ENCODE measurements around the gene FLG2. TPM values are rescaled to one million over a fixed set of nuclear protein-coding genes. Genes with fewer than 3 reads are reported as not detected.

FLG2 gene
- total RNA-seq, 1 donor from 2014 or later: not detected

DNA sequence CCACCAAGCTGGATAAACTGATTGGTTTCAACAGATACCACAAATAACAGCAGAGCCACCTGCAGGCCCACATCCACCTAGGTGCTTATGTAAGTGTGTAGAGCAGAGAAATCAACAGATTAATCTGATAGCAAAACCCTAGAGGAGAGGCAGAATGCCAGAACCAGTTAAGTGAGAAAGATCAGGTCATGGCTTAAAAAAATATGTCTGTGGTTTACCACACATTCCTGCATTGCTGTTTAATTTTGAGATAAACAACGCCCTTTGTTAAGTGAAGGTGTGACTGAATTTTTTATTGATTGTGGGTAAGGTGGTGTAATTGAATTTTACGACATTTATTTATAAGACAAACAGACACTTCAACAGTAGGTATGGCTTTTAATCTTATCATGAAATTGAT lies 33.1 kb upstream of the FLG2 start:
- ATAC-seq: peak; percentile 35 to 42
- Histone ChIP-seq H3K4me1 (no peaks in the 10 kb centered on the region), H3K4me3 (no peak overlapping the region), H3K27ac (no peak overlapping the region), H3K9me3 (no peaks in the 10 kb centered on the region), H3K36me3 (no peaks in the 10 kb centered on the region), H3K27me3 (ENCODE audit: low read depth) (no peaks in the 10 kb centered on the region)
- TF ChIP-seq, protein P1, sequence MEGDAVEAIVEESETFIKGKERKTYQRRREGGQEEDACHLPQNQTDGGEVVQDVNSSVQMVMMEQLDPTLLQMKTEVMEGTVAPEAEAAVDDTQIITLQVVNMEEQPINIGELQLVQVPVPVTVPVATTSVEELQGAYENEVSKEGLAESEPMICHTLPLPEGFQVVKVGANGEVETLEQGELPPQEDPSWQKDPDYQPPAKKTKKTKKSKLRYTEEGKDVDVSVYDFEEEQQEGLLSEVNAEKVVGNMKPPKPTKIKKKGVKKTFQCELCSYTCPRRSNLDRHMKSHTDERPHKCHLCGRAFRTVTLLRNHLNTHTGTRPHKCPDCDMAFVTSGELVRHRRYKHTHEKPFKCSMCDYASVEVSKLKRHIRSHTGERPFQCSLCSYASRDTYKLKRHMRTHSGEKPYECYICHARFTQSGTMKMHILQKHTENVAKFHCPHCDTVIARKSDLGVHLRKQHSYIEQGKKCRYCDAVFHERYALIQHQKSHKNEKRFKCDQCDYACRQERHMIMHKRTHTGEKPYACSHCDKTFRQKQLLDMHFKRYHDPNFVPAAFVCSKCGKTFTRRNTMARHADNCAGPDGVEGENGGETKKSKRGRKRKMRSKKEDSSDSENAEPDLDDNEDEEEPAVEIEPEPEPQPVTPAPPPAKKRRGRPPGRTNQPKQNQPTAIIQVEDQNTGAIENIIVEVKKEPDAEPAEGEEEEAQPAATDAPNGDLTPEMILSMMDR (IDR thresholded peaks at IDR 0.05): no peak
- intact Hi-C loops (cut with DNase I): no loop called here
- DNase-seq: no peak

DNA sequence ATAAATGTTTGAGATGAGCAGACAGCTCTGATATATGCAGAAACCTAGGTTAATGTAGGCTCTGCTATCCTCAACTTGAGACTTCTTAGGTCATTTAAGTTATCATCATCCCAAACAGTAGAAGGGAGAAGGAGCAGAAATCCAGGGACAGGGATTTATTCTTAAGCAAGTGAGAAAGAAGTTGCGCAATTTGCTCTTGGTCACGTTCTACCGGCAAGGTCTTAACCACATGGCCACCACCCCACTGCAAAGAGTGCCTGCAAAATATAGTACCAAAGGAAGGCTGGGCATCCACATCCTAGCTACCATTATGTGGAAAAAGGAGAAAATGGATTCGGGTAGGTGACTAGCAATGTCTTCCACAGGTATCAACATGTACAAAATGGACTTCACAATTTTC lies 29.1 kb upstream of the FLG2 start:
- intact Hi-C loops (cut with DNase I): no loop called here
- Histone ChIP-seq H3K4me3 (no peak overlapping the region), H3K27me3 (ENCODE audit: low read depth) (no peaks in the 10 kb centered on the region), H3K36me3 (no peaks in the 10 kb centered on the region), H3K27ac (no peak overlapping the region), H3K4me1 (no peaks in the 10 kb centered on the region), H3K9me3 (no peaks in the 10 kb centered on the region)
- no peak for ATAC-seq
- no peak for DNase-seq
- TF ChIP-seq, protein P1 (IDR thresholded peaks at IDR 0.05): no peak

DNA sequence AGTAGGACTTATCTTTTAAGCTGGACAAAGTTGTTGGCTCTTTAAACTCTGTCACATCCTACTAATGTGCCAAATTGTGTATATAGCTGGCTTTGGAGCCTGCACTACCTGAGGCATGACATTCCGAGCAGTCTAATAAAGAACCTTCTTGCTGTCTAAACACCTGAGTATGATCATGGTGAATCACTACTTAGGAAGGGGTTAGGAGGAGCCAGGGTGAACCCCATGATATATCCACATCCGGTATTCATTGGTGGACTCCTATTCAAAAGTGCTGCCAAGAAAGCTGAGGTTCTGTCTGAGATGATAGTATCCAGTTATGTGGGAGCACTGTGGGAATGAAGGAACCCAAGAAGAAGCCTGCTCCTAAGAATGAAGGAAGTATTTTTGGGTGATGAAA lies 27.1 kb upstream of the FLG2 start:
- Histone ChIP-seq H3K9me3 (no peaks in the 10 kb centered on the region), H3K4me1 (no peaks in the 10 kb centered on the region), H3K27me3 (ENCODE audit: low read depth) (no peaks in the 10 kb centered on the region), H3K27ac (no peak overlapping the region), H3K4me3 (no peak overlapping the region), H3K36me3 (no peaks in the 10 kb centered on the region)
- DNase-seq (no peak), ATAC-seq (no peak)
- TF ChIP-seq, protein P1 (IDR thresholded peaks at IDR 0.05): no peak
- intact Hi-C loops (cut with DNase I): no loop called here

DNA sequence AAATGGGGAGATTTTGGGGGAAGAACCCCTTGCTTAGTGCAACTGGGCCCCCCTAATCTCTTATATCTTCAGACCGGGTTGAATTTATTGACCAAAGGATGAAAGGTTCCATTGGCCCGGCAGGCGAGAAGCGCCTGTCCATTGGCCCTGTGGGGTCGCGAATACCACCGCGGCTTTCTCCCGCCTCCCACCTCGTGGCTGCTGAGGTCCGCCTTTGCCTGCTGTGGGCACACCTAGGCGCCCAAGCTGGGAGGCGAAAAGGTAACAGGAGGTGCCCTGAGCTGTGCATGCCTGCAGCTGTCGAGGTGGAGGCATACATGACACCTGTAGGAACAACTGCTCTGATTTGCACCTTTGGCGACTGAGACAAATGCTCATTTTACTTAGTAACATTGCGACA lies 21.1 kb upstream of the FLG2 start:
- Histone ChIP-seq H3K4me1 (no peaks in the 10 kb centered on the region), H3K4me3 (no peak overlapping the region), H3K27ac (no peak overlapping the region), H3K36me3 (no peaks in the 10 kb centered on the region), H3K9me3 (no peaks in the 10 kb centered on the region), H3K27me3 (ENCODE audit: low read depth) (no peaks in the 10 kb centered on the region)
- TF ChIP-seq, protein P1 (IDR thresholded peaks at IDR 0.05): no peak
- intact Hi-C loops (cut with DNase I): no loop called here
- ATAC-seq (no peak), DNase-seq (no peak)

DNA sequence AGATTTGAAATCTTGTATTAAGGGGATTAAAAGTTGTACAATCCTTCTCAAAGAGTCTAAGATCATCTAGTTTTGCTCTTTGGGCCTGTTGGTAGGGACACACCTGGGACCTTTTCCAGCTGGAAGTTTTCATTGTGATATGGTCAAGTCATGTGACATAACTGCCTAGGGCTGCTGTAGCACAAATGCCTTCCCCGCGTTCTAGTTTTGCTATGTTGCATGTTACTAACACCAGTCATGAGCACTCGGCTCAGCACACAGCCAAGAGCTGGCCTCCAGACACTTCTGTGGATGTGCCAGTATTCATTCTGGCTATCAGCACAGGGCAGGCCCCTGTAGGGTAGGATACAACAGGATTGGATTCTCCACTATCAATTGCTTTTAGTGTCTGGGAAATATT lies 14.6 kb upstream of the FLG2 start:
- ATAC-seq (no peak), DNase-seq (no peak)
- H3K27ac ChIP-seq: no peak overlapping the region
- no peaks in the 10 kb centered on the region for H3K4me1 ChIP-seq
- TF ChIP-seq, protein P1 (IDR thresholded peaks at IDR 0.05): no peak
- no peaks in the 10 kb centered on the region for H3K36me3 ChIP-seq
- no peaks in the 10 kb centered on the region for H3K27me3 ChIP-seq (ENCODE audit: low read depth)
- no peak overlapping the region for H3K4me3 ChIP-seq
- peaks cover 4% of the 10 kb centered on the region for H3K9me3 ChIP-seq
- intact Hi-C loops (cut with DNase I): no loop called here

DNA sequence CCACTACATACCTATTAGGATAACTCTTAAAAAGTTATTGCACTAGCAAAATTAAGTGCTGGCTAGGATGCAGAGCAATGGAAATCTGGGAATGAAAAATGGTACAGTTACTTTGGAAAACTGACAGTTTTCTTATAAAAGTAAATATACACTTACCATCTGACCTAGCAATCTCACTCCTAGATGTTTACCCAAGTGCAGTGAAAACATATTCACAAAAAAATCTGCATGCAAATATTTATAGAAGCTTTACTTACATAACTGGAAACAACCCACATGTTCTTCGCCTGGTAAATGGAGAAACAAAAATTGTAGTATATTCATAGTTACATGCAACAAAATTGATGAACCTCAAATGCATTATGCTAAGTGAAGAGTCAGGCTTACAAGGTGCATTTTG lies 12.9 kb upstream of the FLG2 start:
- H3K27me3 ChIP-seq (ENCODE audit: low read depth): no peaks in the 10 kb centered on the region
- no peak for ATAC-seq
- H3K36me3 ChIP-seq: no peaks in the 10 kb centered on the region
- H3K4me1 ChIP-seq: no peaks in the 10 kb centered on the region
- no peak overlapping the region for H3K27ac ChIP-seq
- no peak for DNase-seq
- no peak overlapping the region for H3K4me3 ChIP-seq
- intact Hi-C loops (cut with DNase I): no loop called here
- H3K9me3 ChIP-seq: peaks cover 11% of the 10 kb centered on the region
- TF ChIP-seq, protein P1 (IDR thresholded peaks at IDR 0.05): no peak

Data from lower lobe of right lung (tissue), 2 donors.